ENCODE data around the gene BUB1B. TPM values are rescaled to one million over a fixed set of nuclear protein-coding genes. Genes with fewer than 3 reads are reported as not detected.

Gene BUB1B
- total RNA-seq, 1 donor from 2014 or later = 1.7 TPM

GRCh38 chr15:40182358-40183029 is 21.6 kb downstream of the BUB1B start:
- DNase-seq (ENCODE audit: low spot score) = no peak

DNA sequence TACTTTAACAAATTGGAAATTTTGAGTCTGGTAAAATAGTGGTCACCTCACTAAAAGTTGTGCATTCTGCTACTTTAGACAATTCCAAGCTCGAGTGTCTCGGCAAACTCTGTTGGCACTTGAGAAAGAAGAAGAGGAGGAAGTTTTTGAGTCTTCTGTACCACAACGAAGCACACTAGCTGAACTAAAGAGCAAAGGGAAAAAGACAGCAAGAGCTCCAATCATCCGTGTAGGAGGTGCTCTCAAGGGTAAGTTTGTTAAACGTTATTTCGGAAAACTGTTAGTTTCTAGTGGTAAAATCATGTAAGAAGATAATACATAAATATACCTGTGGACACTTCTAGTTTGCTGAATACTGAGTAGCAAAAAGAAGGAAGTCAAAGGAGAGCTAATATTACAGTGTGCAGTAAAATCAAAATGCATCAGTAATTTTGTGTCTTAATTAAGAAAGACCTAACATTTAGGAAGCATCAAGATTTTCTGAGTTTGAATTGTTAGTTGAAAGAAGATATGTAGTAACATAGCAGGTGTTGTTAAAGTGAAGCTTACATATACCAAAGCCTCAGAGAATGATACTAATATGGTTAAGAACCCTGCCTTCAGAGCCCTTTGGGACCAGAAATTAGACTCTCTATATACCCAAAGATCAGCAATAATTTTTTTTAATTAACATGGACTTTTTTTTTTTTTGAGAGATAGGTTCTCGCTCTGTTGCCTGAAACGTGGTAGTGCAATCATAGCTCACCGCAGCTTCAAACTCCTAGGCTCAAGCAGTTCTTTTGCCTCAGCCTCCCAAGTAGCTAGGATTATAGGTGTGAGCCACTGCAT is 23.0 kb downstream of the BUB1B start:
- no peak for DNase-seq (ENCODE audit: low spot score)

- DNase-seq (ENCODE audit: low spot score) = no peak
Measured at GRCh38 chr15:40190591-40190990, 29.7 kb downstream of the BUB1B start.

DNA sequence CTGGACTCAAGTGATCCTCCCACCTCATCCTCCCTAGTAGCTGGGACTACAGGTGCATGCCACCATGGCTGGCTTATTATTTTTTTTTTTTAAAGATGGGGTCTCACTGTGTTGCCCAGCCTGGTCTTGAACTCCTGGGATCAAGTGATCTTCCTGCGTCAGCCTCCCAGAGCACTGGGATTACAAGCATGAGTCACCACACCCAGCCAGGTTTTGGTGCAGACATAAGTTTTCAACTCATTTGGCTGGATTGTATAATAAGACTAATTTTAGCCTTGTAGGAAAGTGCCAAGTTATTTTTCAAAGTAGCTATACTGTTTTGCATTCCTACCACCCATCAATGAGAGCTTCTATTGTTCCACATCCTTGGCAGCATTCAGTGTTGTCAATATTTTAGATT is 32.1 kb downstream of the BUB1B start:
- no peak for DNase-seq (ENCODE audit: low spot score)

GRCh38 chr15:40197434-40197833 is 36.6 kb downstream of the BUB1B start:
- no peak for DNase-seq (ENCODE audit: low spot score)

DNA sequence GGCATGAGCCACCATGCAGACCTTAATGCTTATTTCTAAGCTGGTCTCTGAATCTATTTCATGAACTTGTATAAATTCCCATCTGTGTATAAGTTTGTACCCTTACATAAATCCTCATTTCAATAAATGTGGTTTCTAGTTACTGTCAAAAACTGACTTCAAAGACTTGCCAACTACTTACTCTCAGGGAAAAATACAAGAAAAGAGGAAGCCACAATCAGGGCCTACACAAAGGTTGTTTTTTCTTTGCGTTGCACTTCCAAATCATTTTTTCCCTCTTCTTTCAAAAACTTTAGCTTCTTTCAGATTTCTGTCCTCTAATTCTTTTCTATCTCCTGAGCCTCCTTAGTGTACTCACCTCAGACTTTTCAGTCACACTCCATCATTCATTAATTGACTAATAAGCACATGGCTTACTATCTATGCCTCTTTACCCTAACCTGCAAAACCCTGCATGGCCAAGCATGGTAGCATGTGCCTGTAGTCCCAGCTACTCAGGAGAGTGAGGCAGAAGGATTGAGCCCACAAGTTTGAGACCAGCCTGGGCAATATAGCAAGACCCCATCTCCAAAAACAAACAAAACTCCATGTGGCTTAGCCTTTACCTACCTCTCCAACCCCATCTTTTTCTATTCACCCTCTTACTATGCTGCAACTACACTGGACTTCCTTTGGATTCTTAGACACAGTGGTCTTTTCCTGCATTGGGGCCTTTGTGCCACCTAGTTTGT is 37.7 kb downstream of the BUB1B start:
- DNase-seq (ENCODE audit: low spot score) = no peak

DNA sequence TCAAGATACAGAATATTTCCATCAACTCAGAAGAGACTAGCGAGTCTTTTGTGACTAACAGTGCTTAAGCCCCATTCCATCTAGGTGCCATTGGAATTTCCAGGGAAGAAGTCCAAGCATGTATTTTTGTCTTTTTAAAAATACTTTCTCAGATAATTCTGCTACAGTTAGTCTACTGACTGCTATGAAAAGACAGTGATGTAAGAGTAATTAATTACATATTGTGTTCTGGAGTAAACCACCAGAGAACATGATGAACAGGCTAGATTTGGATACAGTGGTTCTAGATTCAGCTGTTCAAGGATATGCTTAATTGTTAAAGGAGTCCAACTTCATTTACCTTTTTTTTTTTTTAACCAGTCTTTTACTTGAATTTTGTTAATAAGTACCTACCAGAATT is 43.2 kb downstream of the BUB1B start:
- no peak for DNase-seq (ENCODE audit: low spot score)

- peak; percentile 85 for DNase-seq (ENCODE audit: low spot score)
Measured at GRCh38 chr15:40217166-40217824, 56.4 kb downstream of the BUB1B start.

DNA sequence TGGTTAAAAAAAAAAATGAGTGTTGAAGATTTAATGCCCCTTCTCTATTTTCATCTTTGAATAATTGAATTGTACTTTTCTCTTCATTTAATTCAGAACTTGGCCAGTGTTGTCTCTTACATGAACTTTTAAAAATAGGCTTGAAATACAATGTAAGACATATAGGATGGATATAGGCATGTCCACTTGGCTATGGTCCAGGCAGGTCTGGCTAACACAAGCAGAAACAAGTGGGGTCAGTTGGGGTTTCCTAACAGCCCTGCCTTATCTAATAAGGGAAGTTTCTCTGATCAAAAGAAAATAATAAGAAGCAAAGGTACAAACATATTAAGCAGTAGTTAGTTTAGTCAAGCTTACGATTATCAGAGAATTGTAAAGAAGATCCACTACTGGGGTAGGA is 58.9 kb downstream of the BUB1B start:
- DNase-seq (ENCODE audit: low spot score) = no peak

GRCh38 chr15:40222131-40222530 is 61.3 kb downstream of the BUB1B start:
- no peak for DNase-seq (ENCODE audit: low spot score)

- DNase-seq (ENCODE audit: low spot score) = no peak
Measured at GRCh38 chr15:40226736-40227135, 65.9 kb downstream of the BUB1B start.

- DNase-seq (ENCODE audit: low spot score) = no peak
Measured at GRCh38 chr15:40229316-40229715, 68.4 kb downstream of the BUB1B start.

- no peak for DNase-seq (ENCODE audit: low spot score)
Measured at GRCh38 chr15:40229956-40230355, 69.1 kb downstream of the BUB1B start.

DNA sequence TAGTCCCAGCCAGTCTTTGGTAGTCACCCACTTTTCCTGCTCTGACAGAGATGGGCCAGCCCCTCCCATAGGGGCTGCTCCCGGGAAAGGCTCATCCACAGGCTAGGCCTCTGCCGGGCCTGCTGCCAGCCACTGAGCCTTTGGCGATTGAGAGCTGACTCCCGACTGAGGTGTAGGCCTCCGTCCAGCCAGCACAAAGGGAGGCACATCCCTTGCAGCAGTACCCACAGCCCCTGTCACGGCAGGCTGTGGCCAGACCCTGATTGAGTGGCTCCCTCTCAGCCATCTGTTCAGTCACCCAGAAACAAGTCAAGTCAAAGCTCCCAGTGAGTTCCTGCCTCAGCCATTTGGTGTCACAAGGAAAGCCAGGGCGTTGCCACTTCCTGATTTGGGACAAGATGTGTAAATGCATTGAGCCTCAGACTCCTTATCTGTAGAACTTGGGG is 71.8 kb downstream of the BUB1B start:
- DNase-seq (ENCODE audit: low spot score) = peak; percentile 40

GRCh38 chr15:40233727-40234577 is 73.1 kb downstream of the BUB1B start:
- no peak for DNase-seq (ENCODE audit: low spot score)

GRCh38 chr15:40234783-40235182 is 73.9 kb downstream of the BUB1B start:
- no peak for DNase-seq (ENCODE audit: low spot score)

- DNase-seq (ENCODE audit: low spot score) = no peak
Measured at GRCh38 chr15:40235201-40235885, 74.5 kb downstream of the BUB1B start.

- peak; percentile 59 for DNase-seq (ENCODE audit: low spot score)
Measured at GRCh38 chr15:40238532-40239403, 77.9 kb downstream of the BUB1B start, which contains the start of gene PAK6. TSS of gene PAK6 (plus strand) at chr15:40239063. CDS start at chr15:40264786, 25,723 bp downstream.

GRCh38 chr15:40239404-40239692 is 78.5 kb downstream of the BUB1B start:
- DNase-seq (ENCODE audit: low spot score) = no peak

Measured in umbilical cord (tissue), 2 donors.